Mucosa of rectum (tissue), 2 donors: ENCODE data around the gene AKR1B15.
"Not testable (repeated sequence)": the region's sequence is repeated elsewhere in the genome, so short reads cannot be mapped to it uniquely, and the experiment has no call there.

Experiments used
- H3K27ac ChIP-seq, 2 donors: one replicate each; pipeline ENCODE4 v1.7.0; 2013; ENCODE audit warnings: inconsistent platforms in 2 of 2, low read depth in 2 of 2, low read length in 2 of 2
- H3K27me3 ChIP-seq, 2 donors: one replicate each; pipeline ENCODE4 v1.7.0; 2013; ENCODE audit warnings: low read length in 2 of 2; ENCODE audit not compliant: control insufficient read depth in 2 of 2, insufficient read depth in 2 of 2
- H3K36me3 ChIP-seq, 2 donors: one replicate each; pipeline ENCODE4 v1.7.0; 2013; ENCODE audit warnings: low read length in 2 of 2; ENCODE audit not compliant: control insufficient read depth in 2 of 2, insufficient read depth in 2 of 2
- H3K4me1 ChIP-seq, 2 donors: one replicate each; pipeline ENCODE4 v1.7.0; 2013; ENCODE audit warnings: low read length in 2 of 2, mild to moderate bottlenecking in 1 of 2; ENCODE audit not compliant: control insufficient read depth in 2 of 2, insufficient read depth in 2 of 2
- H3K4me3 ChIP-seq, 2 donors: one replicate each; pipeline ENCODE4 v1.7.0; 2013; ENCODE audit warnings: low read length in 2 of 2
- H3K9ac ChIP-seq, 2 donors: one replicate each; pipeline ENCODE4 v1.7.0; 2013; ENCODE audit warnings: low read length in 2 of 2, low read depth in 1 of 2, mild to moderate bottlenecking in 1 of 2
- H3K9me3 ChIP-seq, 2 donors: one replicate each; pipeline ENCODE4 v1.7.0; 2013; ENCODE audit warnings: low read length in 2 of 2; ENCODE audit not compliant: control insufficient read depth in 2 of 2
- donor health status: healthy.
- donor health status: Normal muscosa, but diverticular disease.

Gene AKR1B15

DNA sequence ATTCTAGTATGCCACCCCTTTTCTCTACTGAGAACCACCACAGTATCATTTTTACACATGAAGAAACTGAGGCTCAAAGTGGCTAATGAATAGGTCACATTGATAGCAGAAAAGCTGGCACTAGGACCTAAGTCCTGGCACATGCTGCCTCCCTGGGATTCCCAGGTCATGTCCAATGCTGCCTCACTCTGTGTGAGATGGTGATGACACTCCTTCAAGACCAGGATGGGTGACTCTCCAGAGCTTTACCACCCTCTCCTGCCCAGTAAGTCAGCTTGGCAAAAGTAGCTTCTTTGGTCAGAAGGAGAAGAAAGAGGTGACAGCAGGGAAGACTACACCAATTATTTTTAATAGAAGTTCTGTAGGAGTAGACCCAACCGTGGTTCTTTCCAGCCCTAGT is 34.8 kb upstream of the AKR1B15 start:
- Histone ChIP-seq H3K36me3 (no peaks in the 10 kb centered on the region), H3K4me1 (no peaks in the 10 kb centered on the region), H3K9ac (no peak overlapping the region), H3K27ac (no peak overlapping the region), H3K9me3 (no peaks in the 10 kb centered on the region), H3K27me3 (no peaks in the 10 kb centered on the region), H3K4me3 (no peak overlapping the region)

DNA sequence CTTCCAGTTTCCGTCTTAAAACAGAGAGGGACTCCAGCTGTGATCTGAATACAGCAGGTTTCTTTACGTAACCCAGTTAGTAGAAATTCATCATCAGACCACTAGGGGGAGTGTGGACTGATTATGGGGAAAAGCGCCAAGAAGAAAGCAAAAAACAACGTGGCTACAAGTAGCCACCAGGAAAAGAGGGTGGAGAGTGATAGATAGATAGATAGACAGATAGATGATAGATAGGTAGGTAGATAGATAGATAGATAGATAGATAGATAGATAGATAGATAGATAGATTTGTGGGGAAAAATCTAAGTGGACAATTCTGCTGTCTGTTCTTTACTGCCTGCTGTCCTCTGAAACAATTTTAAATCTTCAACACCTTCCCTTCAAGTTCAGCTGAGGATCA is 34.2 kb upstream of the AKR1B15 start:
- Histone ChIP-seq H3K9ac (no peak overlapping the region), H3K4me1 (no peaks in the 10 kb centered on the region), H3K27ac (no peak overlapping the region), H3K4me3 (no peak overlapping the region), H3K27me3 (no peaks in the 10 kb centered on the region), H3K36me3 (no peaks in the 10 kb centered on the region), H3K9me3 (no peaks in the 10 kb centered on the region)

DNA sequence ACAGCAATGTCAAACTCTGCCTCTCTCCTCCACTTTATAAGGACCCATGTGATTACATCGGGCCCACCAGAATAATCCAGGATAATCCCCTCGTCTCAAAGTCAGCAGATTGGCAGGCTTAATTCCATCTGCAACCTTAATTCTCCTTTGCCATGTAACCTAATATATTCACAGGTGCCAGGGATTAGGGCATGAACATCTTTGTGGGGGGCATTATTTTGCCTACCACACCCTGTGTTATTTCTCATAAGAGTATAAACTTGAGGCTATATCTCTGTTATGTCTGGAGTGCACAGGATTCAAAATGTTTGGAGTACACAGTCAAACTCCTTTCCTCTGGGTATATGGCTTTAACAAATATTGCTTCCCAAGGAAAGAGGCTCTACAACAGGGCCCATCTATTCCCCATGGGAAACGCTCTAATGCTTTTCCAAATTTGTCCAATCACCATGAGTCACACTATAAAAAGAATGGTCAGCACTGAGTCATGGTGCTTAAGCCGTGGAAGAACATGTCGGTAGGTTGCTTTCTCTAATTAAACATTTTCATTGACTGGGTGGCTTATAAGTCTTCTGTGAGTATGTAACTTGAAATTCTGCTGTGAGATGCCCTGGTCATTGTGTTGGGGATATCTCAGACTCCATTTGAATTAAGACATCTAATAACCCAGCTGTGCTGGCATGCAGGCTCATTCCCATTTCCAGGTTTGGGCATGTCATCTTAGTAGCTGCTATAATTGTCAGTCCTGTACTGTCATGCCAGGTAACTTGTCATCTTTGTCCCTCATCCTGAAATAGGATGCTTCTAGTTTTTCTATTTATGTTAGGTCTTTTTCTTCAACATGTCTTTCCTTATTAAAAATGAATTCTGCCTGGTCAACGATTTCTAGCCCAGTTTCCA is 33.1 kb upstream of the AKR1B15 start:
- no peaks in the 10 kb centered on the region for H3K27me3 ChIP-seq
- no peak overlapping the region for H3K27ac ChIP-seq
- H3K9me3 ChIP-seq = no peaks in the 10 kb centered on the region
- H3K9ac ChIP-seq = no peak overlapping the region
- H3K36me3 ChIP-seq = no peaks in the 10 kb centered on the region
- H3K4me1 ChIP-seq = no peaks in the 10 kb centered on the region
- H3K4me3 ChIP-seq = no peak overlapping the region

DNA sequence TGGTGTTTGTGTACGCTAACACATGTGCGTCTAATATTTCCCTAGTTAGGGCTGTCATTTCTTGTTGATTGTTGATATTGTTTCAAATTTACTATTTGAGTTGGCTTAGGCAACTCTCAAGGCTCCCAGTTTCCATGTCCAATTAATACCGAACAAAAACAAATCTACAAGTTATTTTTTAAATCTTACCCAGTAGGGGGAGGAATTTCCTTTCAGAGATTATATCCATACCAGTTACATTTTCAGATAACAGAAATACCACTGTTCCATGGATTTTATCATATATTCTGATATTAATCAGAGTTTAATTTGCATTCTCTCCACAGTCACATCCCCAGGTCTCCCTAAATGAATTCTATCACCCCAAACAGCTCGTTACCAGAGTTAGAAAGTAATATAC is 28.8 kb upstream of the AKR1B15 start:
- Histone ChIP-seq H3K27ac (no peak overlapping the region), H3K27me3 (no peaks in the 10 kb centered on the region), H3K4me1 (no peaks in the 10 kb centered on the region), H3K4me3 (no peak overlapping the region), H3K9me3 (no peaks in the 10 kb centered on the region), H3K9ac (no peak overlapping the region), H3K36me3 (no peaks in the 10 kb centered on the region)

DNA sequence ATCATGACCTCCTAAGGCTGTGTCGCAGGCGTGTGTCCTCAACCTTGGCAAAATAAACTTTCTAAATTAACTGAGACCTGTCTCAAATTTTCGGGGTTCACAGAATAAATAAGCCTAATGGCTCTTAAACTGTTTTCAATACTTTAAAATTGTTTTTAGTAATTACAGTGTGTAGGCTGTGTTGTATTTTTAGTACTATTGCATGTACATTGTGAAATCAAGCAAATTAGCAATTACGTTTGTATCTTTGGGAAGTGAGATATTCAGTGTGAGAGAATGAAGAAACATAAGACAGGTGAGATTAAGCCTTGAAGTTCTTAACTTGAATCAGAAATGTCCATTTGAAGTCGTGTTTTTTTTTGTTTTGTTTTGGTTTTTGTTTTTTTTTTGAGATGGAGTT is 26.3 kb upstream of the AKR1B15 start:
- Histone ChIP-seq H3K27ac (no peak overlapping the region), H3K9ac (no peak overlapping the region), H3K4me1 (peaks cover under 1 to 5% of the 10 kb centered on the region in 2 donors), H3K9me3 (no peaks in the 10 kb centered on the region), H3K36me3 (no peaks in the 10 kb centered on the region), H3K4me3 (no peak overlapping the region), H3K27me3 (no peaks in the 10 kb centered on the region)

DNA sequence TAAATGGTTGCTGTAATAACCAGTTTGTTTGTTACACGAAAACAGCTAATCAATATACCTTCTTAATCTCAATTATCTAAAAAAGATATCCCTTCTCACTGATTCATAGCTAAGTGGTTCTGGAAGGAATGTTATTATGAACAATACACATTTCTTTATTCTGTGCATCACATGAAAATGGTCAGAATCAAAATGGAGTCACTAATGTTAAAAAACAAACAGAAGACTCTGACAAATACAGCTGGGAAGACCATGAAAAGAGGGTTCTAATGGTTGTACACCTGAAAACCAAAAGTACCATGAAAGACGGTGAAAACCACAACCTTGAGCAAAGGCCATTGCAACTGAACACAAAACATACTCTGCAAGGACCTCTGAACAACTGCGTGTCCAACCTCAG is 23.5 kb upstream of the AKR1B15 start:
- H3K27me3 ChIP-seq, H3K9me3 ChIP-seq, H3K36me3 ChIP-seq, H3K9ac ChIP-seq, H3K4me3 ChIP-seq, H3K27ac ChIP-seq: not testable (repeated sequence)
- H3K4me1 ChIP-seq = peaks cover 9 to 16% of the 10 kb centered on the region in 2 donors

DNA sequence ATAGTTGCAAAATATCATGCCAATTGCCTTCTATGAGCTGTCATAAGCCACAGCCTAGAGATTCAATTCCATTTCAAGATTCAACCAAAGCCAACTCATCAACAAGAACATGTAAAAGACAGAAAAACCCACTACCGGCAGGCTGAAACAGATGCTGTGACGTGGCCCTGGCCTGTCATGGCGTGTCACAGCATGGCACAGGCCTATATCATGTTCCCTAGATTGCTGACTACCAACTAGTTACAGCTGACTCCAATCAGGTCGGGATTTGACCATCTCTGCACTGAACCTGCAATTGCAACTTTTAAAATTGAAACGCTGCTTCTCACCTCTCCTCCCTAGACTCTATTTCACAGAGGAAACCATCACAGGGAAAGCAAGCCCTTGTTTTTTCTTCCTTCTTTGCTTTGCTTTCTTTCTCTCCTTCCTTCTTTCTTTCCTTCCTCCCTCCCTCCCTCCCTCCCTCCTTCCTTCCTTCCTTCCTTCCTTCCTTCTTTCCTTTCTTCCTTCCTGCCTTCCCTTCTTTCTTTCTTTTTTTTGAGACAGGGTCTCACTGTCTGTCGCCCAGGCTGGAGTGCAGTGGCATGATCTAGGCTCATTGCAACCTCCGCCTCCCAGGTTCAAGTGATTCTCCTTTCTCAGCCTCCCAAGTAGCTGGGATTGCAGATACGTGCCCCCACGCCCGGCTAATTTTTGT is 22.2 kb upstream of the AKR1B15 start:
- Histone ChIP-seq H3K27ac (peak overlapping the region; percentile 28 to 65), H3K4me1 (peaks cover 20 to 25% of the 10 kb centered on the region in 2 donors), H3K9ac (peak overlapping the region in 1 of 2 donors; percentile 31)
- H3K27me3 ChIP-seq, H3K9me3 ChIP-seq, H3K36me3 ChIP-seq, H3K4me3 ChIP-seq: not testable (repeated sequence)

DNA sequence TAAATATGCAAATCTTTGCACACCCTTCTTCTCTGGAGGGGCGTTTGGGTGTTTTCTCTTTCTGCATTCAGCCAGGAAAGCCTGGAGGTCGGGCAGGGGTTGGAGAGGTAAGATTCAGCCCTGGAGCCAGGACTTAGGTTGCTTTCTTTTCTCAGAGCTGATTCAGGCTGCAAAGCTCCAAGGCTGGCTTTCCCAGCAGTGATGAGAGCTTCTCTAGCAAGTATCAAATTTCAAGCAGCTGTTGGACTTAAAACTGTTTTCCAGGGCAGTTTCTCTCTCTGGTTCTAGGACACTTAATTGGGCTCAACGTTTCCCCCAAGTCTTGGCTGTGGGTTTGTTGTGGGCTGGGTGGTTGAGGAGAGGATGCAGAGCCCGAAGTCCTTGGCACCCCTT is 20.9 kb upstream of the AKR1B15 start:
- Histone ChIP-seq H3K27me3 (no peaks in the 10 kb centered on the region), H3K9me3 (no peaks in the 10 kb centered on the region), H3K9ac (peak overlapping the region; percentile 26 to 31), H3K4me1 (peaks cover 21 to 36% of the 10 kb centered on the region in 2 donors), H3K27ac (peak overlapping the region; percentile 28 to 68), H3K4me3 (peak overlapping the region; percentile 58 to 74), H3K36me3 (peaks cover 0 to 2% of the 10 kb centered on the region in 2 donors)

DNA sequence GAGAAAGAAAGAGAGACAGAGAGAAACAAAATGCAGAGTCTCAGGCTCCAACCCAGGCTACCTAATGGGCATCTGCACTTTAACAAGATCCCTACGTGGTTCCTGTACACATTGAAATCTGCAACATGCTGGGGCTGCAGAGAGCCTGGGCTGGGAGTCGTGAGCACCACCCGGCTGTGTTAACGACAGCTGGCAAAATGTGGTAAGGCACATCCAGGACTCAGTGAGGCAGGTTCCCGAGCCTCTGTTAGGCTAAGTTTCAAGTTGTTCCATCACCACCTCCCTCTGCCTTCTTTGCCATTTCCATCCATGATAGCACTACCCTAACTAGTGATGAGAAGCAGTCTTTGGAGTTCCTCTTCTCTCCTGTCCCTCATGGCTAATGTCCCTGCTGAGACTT is 20.2 kb upstream of the AKR1B15 start:
- H3K27me3 ChIP-seq = no peaks in the 10 kb centered on the region
- no peaks in the 10 kb centered on the region for H3K9me3 ChIP-seq
- H3K36me3 ChIP-seq = peaks cover 0 to 2% of the 10 kb centered on the region in 2 donors
- peak overlapping the region; percentile 58 to 74 for H3K4me3 ChIP-seq
- H3K9ac ChIP-seq = peak overlapping the region; percentile 19 to 34
- peak overlapping the region in 1 of 2 donors; percentile 41 for H3K27ac ChIP-seq
- H3K4me1 ChIP-seq = peaks cover 21 to 40% of the 10 kb centered on the region in 2 donors

DNA sequence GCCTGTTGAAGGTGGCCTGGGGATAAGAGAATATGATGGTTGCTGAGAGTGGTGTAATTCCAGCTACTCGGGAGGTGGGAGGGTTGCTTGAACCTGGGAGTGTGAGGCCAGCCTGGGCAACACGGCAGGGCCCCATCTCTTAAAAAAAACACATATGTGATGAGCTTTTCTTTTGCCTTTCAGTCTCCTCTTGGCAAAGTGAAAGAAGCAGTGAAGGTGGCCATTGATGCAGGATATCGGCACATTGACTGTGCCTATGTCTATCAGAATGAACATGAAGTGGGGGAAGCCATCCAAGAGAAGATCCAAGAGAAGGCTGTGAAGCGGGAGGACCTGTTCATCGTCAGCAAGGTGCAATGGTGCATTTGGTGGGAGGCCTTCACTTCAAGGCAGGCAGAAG is 18.4 kb upstream of the AKR1B15 start:
- H3K9me3 ChIP-seq = no peaks in the 10 kb centered on the region
- H3K9ac ChIP-seq = no peak overlapping the region
- H3K36me3 ChIP-seq = peaks cover 0 to 2% of the 10 kb centered on the region in 2 donors
- H3K27ac ChIP-seq = peak overlapping the region in 1 of 2 donors; percentile 80
- H3K4me3 ChIP-seq = peak overlapping the region in 1 of 2 donors; percentile 37
- H3K4me1 ChIP-seq = peaks cover 21 to 40% of the 10 kb centered on the region in 2 donors
- H3K27me3 ChIP-seq = no peaks in the 10 kb centered on the region
